Chondrocyte (in vitro differentiated cells): ENCODE results near the gene CDK18. TPM values are rescaled to one million over a fixed set of nuclear protein-coding genes. Genes with fewer than 3 reads are reported as not detected.

ENCODE experiments used
- DNase-seq: peaks from one replicate; pipeline ENCODE4 v3.0.0; 2021; ENCODE audit warnings: mixed read lengths, low spot score
- H3K27ac Mint-ChIP-seq: one replicate; pipeline ENCODE4 v1.8.0; 2021; ENCODE audit warnings: mild to moderate bottlenecking, moderate library complexity, mixed read lengths; ENCODE audit not compliant: unreplicated experiment
- H3K27me3 Mint-ChIP-seq: 2 replicates; pipeline ENCODE4 v1.8.0; 2021; ENCODE audit warnings: low read depth, mixed read lengths
- H3K36me3 Mint-ChIP-seq: 2 replicates; pipeline ENCODE4 v1.8.0; 2021; ENCODE audit warnings: low read depth, mixed read lengths
- H3K4me1 Mint-ChIP-seq: 2 replicates; pipeline ENCODE4 v1.8.0; 2021; ENCODE audit warnings: low read depth, mild to moderate bottlenecking, mixed read lengths
- H3K4me3 Mint-ChIP-seq: one replicate; pipeline ENCODE4 v1.8.0; 2021; ENCODE audit warnings: mild to moderate bottlenecking, moderate library complexity, mixed read lengths; ENCODE audit not compliant: unreplicated experiment
- H3K9me3 Mint-ChIP-seq: 2 replicates; pipeline ENCODE4 v1.8.0; 2021; ENCODE audit warnings: low read depth, mixed read lengths
- total RNA-seq: library from RNA; stranded (reverse); gene quantifications from 3 replicates; pipeline ENCODE4 v1.2.1, GENCODE V29; 2021
- TF ChIP-seq, protein P1 (sequence below): fragments of 200-600 bp; sonication (generic); IDR thresholded peaks from 2 replicates; pipeline ENCODE4 v1.5.0; 2021; ENCODE audit warnings: antibody characterized with exemption, mild to moderate bottlenecking, moderate library complexity

CDK18 gene
- total RNA-seq, 1 donor from 2014 or later, result 17.3 TPM

- Mint-ChIP-seq H3K9me3 (no peaks in the 10 kb centered on the region), H3K4me3 (no peak overlapping the region), H3K27me3 (peaks cover 57% of the 10 kb centered on the region), H3K27ac (no peak overlapping the region), H3K36me3 (no peaks in the 10 kb centered on the region), H3K4me1 (no peaks in the 10 kb centered on the region)
- DNase-seq, result peak; percentile 80
- TF ChIP-seq, protein P1, sequence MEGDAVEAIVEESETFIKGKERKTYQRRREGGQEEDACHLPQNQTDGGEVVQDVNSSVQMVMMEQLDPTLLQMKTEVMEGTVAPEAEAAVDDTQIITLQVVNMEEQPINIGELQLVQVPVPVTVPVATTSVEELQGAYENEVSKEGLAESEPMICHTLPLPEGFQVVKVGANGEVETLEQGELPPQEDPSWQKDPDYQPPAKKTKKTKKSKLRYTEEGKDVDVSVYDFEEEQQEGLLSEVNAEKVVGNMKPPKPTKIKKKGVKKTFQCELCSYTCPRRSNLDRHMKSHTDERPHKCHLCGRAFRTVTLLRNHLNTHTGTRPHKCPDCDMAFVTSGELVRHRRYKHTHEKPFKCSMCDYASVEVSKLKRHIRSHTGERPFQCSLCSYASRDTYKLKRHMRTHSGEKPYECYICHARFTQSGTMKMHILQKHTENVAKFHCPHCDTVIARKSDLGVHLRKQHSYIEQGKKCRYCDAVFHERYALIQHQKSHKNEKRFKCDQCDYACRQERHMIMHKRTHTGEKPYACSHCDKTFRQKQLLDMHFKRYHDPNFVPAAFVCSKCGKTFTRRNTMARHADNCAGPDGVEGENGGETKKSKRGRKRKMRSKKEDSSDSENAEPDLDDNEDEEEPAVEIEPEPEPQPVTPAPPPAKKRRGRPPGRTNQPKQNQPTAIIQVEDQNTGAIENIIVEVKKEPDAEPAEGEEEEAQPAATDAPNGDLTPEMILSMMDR, result no peak
These were observed 74.5 kb downstream of the CDK18 start for GRCh38 chr1:205578780-205579571.

- H3K4me3 Mint-ChIP-seq, result no peak overlapping the region
- H3K9me3 Mint-ChIP-seq, result no peaks in the 10 kb centered on the region
- peaks cover 52% of the 10 kb centered on the region for H3K27me3 Mint-ChIP-seq
- no peak overlapping the region for H3K27ac Mint-ChIP-seq
- TF ChIP-seq, protein P1, result no peak
- no peaks in the 10 kb centered on the region for H3K36me3 Mint-ChIP-seq
- DNase-seq, result peak; percentile 73
- H3K4me1 Mint-ChIP-seq, result no peaks in the 10 kb centered on the region
These were observed 75.2 kb downstream of the CDK18 start for GRCh38 chr1:205579711-205580110.

- H3K27me3 Mint-ChIP-seq, result peaks cover 52% of the 10 kb centered on the region
- TF ChIP-seq, protein P1, result no peak
- H3K4me1 Mint-ChIP-seq, result no peaks in the 10 kb centered on the region
- H3K27ac Mint-ChIP-seq, result no peak overlapping the region
- no peaks in the 10 kb centered on the region for H3K36me3 Mint-ChIP-seq
- no peaks in the 10 kb centered on the region for H3K9me3 Mint-ChIP-seq
- peak; percentile 57 for DNase-seq
- H3K4me3 Mint-ChIP-seq, result no peak overlapping the region
These were observed 75.9 kb downstream of the CDK18 start for GRCh38 chr1:205580140-205580922.

DNA sequence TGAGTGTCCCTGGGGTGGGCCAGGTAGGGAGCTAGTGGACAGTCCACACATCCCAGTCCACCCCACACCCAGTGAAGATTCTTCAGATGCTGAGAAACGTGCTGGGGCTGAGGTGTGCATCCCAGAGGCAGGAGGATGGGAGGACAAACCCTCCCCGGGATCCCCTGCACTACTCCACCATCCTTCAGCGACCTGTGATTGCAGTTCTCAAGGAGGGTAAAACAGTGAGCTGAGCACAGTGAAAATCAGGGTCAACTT is 76.4 kb downstream of the CDK18 start:
- Mint-ChIP-seq H3K9me3 (no peaks in the 10 kb centered on the region), H3K27ac (no peak overlapping the region), H3K4me1 (no peaks in the 10 kb centered on the region), H3K4me3 (no peak overlapping the region), H3K27me3 (peaks cover 52% of the 10 kb centered on the region), H3K36me3 (no peaks in the 10 kb centered on the region)
- no peak for DNase-seq
- TF ChIP-seq, protein P1, result no peak

DNA sequence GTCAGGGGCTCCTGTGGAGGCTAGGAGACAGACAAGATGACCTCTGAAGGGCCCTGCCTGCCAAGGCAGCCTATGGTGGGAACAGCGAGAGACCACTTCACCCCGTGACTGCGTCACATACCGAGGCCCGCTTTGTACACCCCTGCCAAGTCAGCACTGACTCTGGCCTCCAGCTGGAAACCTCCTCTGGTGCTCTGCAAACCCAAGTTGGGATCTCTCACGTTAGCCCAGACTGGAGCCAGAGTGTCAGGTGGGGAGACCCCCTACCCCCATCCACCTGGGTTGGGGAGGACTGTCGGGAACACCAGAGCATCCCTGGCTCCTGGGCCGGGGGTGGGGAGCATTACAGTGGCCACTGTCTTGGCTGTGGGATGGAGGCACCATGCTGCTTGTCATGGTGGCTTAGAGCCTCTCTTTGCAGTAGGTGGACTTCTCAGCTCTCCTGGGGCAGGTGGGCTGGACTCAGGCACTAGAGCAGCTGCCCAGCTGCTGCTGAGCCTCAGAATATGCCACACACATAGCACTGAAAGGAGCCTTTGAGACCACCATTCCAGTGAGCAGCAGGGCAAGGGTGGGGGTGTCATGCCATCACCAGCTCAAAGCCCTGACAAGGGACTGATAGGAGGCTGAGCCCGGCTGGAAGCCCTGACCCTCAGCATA is 77.0 kb downstream of the CDK18 start:
- H3K36me3 Mint-ChIP-seq, result no peaks in the 10 kb centered on the region
- H3K4me1 Mint-ChIP-seq, result no peaks in the 10 kb centered on the region
- H3K9me3 Mint-ChIP-seq, result no peaks in the 10 kb centered on the region
- TF ChIP-seq, protein P1, result no peak
- H3K27ac Mint-ChIP-seq, result no peak overlapping the region
- H3K4me3 Mint-ChIP-seq, result no peak overlapping the region
- peak; percentile 58 for DNase-seq
- H3K27me3 Mint-ChIP-seq, result peaks cover 50% of the 10 kb centered on the region
